Ovary (tissue), 3 donors: ENCODE measurements around the gene PPP1R36.

ENCODE experiments used
- EP300 ChIP-seq: sonication (generic); formaldehyde crosslinking; IDR thresholded peaks from one replicate; pipeline ENCODE4 v1.6.1; 2017; ENCODE audit warnings: antibody characterized with exemption
- POLR2A ChIP-seq: fragments of 450-650 bp; IDR thresholded peaks from one replicate; pipeline ENCODE4 v1.6.1; 2017; ENCODE audit warnings: antibody characterized with exemption, mild to moderate bottlenecking, moderate library complexity
- TF ChIP-seq, protein P1 (sequence below), 3 donors: fragments of 450-650 bp in 2 of 3; fragments of 200-600 bp in 1 of 3; IDR thresholded peaks; one replicate each; pipeline versions ENCODE4 v1.5.1 to v1.8.0; 2016 to 2022; ENCODE audit warnings: antibody characterized with exemption in 3 of 3, mild to moderate bottlenecking in 1 of 3
- donor health status: DM: no; HTN: no; CAD: no.

DNA sequence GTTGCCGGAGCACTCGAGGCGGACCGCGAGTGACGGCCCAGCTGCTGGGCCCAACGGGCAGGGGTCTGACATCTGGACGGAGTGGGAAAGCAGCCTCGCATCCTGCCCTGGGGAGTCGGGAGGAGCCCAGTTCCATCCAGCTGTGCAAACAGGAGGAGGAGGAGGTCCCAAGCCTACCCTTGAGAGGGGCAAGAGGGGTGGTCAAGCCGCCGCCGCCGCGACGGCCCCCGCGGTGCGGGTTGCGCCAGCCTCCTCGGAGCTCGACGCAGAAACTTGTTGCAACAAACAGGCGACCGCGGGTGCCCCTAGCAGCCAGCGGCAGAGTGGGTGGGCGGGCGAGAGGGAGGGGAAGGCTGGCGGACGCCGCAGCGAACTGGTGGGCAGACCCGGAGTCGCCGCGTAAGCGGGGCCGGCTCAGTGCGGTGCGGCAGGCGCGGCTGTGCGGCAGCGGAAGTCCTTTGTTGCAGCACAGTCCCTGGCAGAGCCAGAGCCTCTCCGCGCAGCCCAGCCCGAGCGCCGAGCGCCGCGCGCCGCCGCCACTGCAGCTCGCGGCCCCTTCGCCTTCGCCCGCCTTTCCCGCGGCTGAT is 45.4 kb upstream of the PPP1R36 start, which contains the start of gene ZBTB1:
- peak; percentile 5 for TF ChIP-seq POLR2A
- TF ChIP-seq, protein P1, sequence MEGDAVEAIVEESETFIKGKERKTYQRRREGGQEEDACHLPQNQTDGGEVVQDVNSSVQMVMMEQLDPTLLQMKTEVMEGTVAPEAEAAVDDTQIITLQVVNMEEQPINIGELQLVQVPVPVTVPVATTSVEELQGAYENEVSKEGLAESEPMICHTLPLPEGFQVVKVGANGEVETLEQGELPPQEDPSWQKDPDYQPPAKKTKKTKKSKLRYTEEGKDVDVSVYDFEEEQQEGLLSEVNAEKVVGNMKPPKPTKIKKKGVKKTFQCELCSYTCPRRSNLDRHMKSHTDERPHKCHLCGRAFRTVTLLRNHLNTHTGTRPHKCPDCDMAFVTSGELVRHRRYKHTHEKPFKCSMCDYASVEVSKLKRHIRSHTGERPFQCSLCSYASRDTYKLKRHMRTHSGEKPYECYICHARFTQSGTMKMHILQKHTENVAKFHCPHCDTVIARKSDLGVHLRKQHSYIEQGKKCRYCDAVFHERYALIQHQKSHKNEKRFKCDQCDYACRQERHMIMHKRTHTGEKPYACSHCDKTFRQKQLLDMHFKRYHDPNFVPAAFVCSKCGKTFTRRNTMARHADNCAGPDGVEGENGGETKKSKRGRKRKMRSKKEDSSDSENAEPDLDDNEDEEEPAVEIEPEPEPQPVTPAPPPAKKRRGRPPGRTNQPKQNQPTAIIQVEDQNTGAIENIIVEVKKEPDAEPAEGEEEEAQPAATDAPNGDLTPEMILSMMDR (IDR thresholded peaks at IDR 0.05) = no peak
- no peak for TF ChIP-seq EP300
